Measurements from ENCODE around the gene FBXO45. TPM values are rescaled to one million over a fixed set of nuclear protein-coding genes. Genes with fewer than 3 reads are reported as not detected.
A peak's percentile ranks its signal among the peaks of the same experiment; 100 is the strongest.

The FBXO45 gene
- total and polyA plus RNA-seq, 9 of the 15 experiments (the other 6 are each of a cell fraction or from before 2014, with no cell fraction given): 15.2 to 52.8 (median 37.0) TPM

- TF ChIP-seq TCF15 (CRISPR knock-in tag; IDR thresholded peaks at IDR 0.05) (no peak), RHOXF2B (CRISPR knock-in tag; conservative IDR thresholded peaks at IDR 0.05) (no peak), MBD2 (IDR thresholded peaks at IDR 0.05; ENCODE audit: borderline replicate concordance, low read depth) (no peak), GABPA (tag; conservative IDR thresholded peaks at IDR 0.05; ENCODE audit: low read depth) (peak; percentile 32; the same call in 1 of the 2 replicates), TEAD4 (IDR thresholded peaks at IDR 0.05; ENCODE audit: low read length) (0 out of 2 replicates have a peak, but pooled peaks have one; percentile 5), TEAD4 (CRISPR knock-in tag; IDR thresholded peaks at IDR 0.05; ENCODE audit: borderline replicate concordance) (no peak), ELF2 (CRISPR knock-in tag; IDR thresholded peaks at IDR 0.05) (no peak), ZBTB9 (CRISPR knock-in tag; IDR thresholded peaks at IDR 0.05) (no peak), PHB (CRISPR knock-in tag; IDR thresholded peaks at IDR 0.05) (no peak), JUN (IDR thresholded peaks at IDR 0.05; ENCODE audit: borderline replicate concordance, low read depth, low read length) (no peak), JUN (CRISPR knock-in tag; IDR thresholded peaks at IDR 0.05; ENCODE audit: borderline replicate concordance) (no peak), ZNF143 (CRISPR knock-in tag; IDR thresholded peaks at IDR 0.05) (no peak), ARID2 (IDR thresholded peaks at IDR 0.05) (no peak), ZEB2 (IDR thresholded peaks at IDR 0.05) (no peak), PCBP2 (IDR thresholded peaks at IDR 0.05; ENCODE audit: low read depth, low read length, poor library complexity, severe bottlenecking) (no peak), MLLT1 (IDR thresholded peaks at IDR 0.05) (no peak), FOSL1 (tag; conservative IDR thresholded peaks at IDR 0.05) (peak; percentile 81), RBBP5 (IDR thresholded peaks at IDR 0.05; ENCODE audit: borderline replicate concordance, insufficient read depth, low read length, poor library complexity, severe bottlenecking) (no peak), EP400 (IDR thresholded peaks at IDR 0.05) (no peak), ARID3A (IDR thresholded peaks at IDR 0.05; ENCODE audit: borderline replicate concordance, low read depth, low read length) (no peak), FOXP4 (CRISPR knock-in tag; IDR thresholded peaks at IDR 0.05; ENCODE audit: borderline replicate concordance) (no peak), BDP1 (IDR thresholded peaks at IDR 0.05; ENCODE audit: insufficient read depth, insufficient read length) (no peak), ZNF764 (CRISPR knock-in tag; IDR thresholded peaks at IDR 0.05; ENCODE audit: low read depth) (no peak), ZNF217 (CRISPR knock-in tag; IDR thresholded peaks at IDR 0.05) (no peak)
These were observed 51.7 kb downstream of the FBXO45 start (continued) for GRCh38 chr3:196620161-196620604.
